ENCODE results near the gene PSMC3IP. TPM values are rescaled to one million over a fixed set of nuclear protein-coding genes. Genes with fewer than 3 reads are reported as not detected.

Gene PSMC3IP
- total RNA-seq, 1 experiment from 2014 or later = 8.0 TPM

DNA sequence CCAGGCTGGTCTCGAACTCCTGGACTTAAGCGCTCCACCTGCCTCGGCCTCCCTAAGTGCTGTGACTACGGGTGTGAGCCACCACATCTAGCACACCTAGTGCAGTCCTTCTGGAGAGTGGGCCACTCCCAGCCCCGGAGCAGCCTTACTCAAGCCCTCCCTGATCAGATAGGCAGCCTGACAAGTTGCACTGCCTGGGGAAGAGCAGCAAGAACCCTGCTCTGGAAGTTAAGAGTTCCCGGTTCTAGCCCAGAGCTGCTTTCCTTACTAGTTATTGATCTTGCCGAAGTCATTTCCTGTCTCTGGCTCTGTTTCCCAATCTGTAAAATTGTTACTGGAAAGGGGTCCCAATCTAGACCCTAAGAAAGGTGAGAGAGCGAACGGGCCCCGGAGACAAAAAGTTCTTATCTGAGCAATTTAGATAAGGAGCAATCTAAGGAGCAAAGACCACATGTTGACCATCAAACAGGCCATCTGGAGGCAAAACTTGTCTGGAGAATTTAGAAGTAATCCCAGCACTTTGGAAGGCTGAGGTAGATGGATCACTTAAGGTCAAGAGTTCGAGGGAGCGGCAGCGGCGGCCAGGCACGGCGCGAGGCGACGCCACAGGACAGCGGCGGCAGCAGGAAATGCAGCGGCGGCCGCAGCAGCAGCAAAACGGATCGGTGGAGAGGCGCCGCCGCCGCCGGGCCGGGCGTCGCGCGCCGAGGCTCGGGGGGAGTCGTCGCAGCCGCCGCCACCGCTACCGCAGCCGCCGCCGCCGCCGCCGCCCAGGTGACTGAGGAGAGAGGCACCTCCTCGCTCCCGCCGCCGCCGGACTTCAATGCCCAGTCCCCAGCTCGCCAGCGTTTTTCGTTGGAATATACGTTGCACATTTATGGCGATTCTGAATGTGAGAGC, 45.8 kb downstream of the PSMC3IP start:
- in situ Hi-C loops (cut with HindIII; ENCODE audit: low pct_unique_long_range_greater_than_20kb, low sequenced_read_pairs) = no loop called here
- peak; percentile 50 for DNase-seq (ENCODE audit: low read depth, low spot score)

DNA sequence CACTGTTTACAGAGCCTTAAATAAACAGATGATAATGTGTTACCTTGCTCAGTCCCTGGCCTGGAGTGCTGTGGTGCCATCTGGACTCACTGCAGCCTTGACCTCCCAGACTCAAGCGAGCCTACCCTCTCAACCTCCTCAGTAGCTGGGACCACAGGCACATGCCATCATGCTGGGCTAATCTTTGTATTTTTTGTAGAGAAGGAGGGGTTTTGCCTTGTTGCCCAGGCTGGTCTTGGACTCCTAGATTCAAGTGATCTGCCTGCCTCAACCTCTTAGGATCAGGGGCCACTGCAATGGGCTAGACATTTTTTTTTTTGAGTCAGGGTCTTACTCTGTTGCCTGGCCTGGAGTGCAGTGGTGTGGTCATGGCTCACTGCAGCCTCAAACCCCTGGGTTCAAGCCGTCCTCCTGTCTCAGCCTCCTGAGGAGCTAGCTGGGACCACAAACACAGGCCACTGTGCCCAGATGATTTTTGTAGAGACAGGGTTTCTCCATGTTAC, 46.5 kb downstream of the PSMC3IP start:
- no peak for DNase-seq (ENCODE audit: low read depth, low spot score)
- in situ Hi-C loops (cut with HindIII; ENCODE audit: low pct_unique_long_range_greater_than_20kb, low sequenced_read_pairs) = no loop called here

GRCh38 chr17:42529061-42529460, 48.5 kb downstream of the PSMC3IP start:
- in situ Hi-C loops (cut with HindIII; ENCODE audit: low pct_unique_long_range_greater_than_20kb, low sequenced_read_pairs) = no loop called here

DNA sequence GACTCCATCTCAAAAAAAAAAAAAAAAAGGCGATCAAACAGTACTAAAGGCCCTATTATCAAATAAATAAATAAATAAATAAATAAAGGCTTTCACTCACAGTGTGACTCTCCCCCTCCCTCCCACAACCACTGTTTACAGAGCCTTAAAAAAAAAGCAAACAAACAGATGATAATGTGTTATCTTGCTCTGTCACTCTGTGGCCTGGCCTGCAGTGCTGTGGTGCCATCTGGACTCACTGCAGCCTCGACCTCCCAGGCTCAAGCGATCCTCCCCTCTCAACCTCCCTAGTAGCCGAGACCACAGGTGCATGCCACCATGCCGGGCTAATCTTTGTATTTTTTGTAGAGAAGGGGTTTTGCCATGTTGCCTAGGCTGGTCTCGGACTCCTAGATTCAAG, 49.6 kb downstream of the PSMC3IP start:
- no peak for DNase-seq (ENCODE audit: low read depth, low spot score)
- in situ Hi-C loops (cut with HindIII; ENCODE audit: low pct_unique_long_range_greater_than_20kb, low sequenced_read_pairs) = no loop called here

More at GRCh38 chr17:42529061-42529460, 48.5 kb downstream of the PSMC3IP start:
- no peak for DNase-seq (ENCODE audit: low read depth, low spot score)

DNA sequence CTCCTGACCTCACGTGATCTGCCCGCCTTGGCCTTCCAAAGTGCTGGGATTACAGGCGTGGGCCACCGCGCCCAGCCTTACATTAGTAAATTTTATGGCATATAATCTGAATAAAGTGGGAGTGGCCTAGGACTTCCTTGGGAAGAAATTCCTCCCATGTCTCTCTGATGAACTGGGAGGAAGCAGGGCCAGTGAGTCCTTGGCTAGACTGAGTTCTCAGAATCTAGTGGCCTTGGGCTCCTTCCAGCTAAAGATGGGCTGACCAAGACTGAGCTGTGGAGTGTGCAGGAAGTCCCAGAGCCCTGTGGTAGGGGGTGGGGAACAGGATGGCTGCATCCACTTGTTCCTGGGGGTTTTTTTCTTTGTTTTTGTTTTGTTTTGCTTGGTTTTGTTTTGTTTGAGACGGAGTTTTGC, 51.5 kb downstream of the PSMC3IP start:
- DNase-seq (ENCODE audit: low read depth, low spot score) = no peak
- in situ Hi-C loops (cut with HindIII; ENCODE audit: low pct_unique_long_range_greater_than_20kb, low sequenced_read_pairs) = no loop called here

GRCh38 chr17:42525221-42525620, 52.3 kb downstream of the PSMC3IP start:
- in situ Hi-C loops (cut with HindIII; ENCODE audit: low pct_unique_long_range_greater_than_20kb, low sequenced_read_pairs) = no loop called here
- no peak for DNase-seq (ENCODE audit: low read depth, low spot score)

DNA sequence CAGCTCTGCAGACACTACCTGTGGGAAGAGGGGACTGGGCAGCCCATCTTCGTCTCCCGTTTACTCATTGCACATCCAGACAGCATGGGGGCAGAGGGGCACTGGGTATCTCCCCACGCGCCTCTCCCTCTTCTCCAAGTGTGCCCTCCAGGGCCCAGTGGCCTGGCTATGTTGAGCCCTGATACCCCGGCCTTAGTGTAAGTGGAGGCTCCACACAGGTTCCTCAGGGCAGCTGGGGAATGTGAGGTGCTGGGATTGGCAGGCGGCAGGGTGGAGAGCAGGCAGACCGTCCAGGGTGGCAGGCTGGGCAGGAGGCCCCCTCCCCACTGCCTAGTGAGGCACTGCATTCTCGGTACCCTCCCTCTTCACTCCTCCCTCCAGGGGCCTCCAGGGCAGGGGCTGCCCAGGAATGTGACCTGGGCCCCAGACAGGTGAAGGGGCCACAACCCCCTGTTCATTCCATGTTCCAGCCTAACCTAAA, 54.7 kb downstream of the PSMC3IP start:
- no peak for DNase-seq (ENCODE audit: low read depth, low spot score)
- in situ Hi-C loops (cut with HindIII; ENCODE audit: low pct_unique_long_range_greater_than_20kb, low sequenced_read_pairs) = loop anchor here (25.0 kb wide), 1 partner anchor 211 kb away; no protein-coding TSS in a partner anchor

Other genes with a start within 250 kb of the PSMC3IP start
- gene STAT3, start 189.3 kb downstream of the PSMC3IP start, total RNA-seq (2014; rRNA removed; shearing (Covaris generic)) = 99.5 and 103 TPM in 2 replicates
- gene CAVIN1, start 154.5 kb downstream of the PSMC3IP start, total RNA-seq (2014; rRNA removed; shearing (Covaris generic)) = 10.0 and 11.2 TPM in 2 replicates
- 59.0 and 67.2 TPM in 2 replicates for gene ATP6V0A1, start 118.9 kb downstream of the PSMC3IP start, total RNA-seq (2014; rRNA removed; shearing (Covaris generic))
- 75.8 and 91.8 TPM in 2 replicates for gene NAGLU, start 41.5 kb downstream of the PSMC3IP start, total RNA-seq (2014; rRNA removed; shearing (Covaris generic))
- 0.82 and 0.88 TPM in 2 replicates for gene HSD17B1, start 24.8 kb downstream of the PSMC3IP start, total RNA-seq (2014; rRNA removed; shearing (Covaris generic))
- gene COASY, start 15.6 kb downstream of the PSMC3IP start, total RNA-seq (2014; rRNA removed; shearing (Covaris generic)) = 23.6 and 27.6 TPM in 2 replicates
- gene MLX, start 10.6 kb downstream of the PSMC3IP start, total RNA-seq (2014; rRNA removed; shearing (Covaris generic)) = 44.6 and 50.6 TPM in 2 replicates
- gene RETREG3, start 31.6 kb upstream of the PSMC3IP start, total RNA-seq (2014; rRNA removed; shearing (Covaris generic)) = 55.6 and 56.3 TPM in 2 replicates
- 51.7 and 52.1 TPM in 2 replicates for gene TUBG1, start 32.0 kb upstream of the PSMC3IP start, total RNA-seq (2014; rRNA removed; shearing (Covaris generic))
- 8.7 and 9.9 TPM in 2 replicates for gene TUBG2, start 81.6 kb upstream of the PSMC3IP start, total RNA-seq (2014; rRNA removed; shearing (Covaris generic))
- 10.1 and 11.1 TPM in 2 replicates for gene PLEKHH3, start 99.3 kb upstream of the PSMC3IP start, total RNA-seq (2014; rRNA removed; shearing (Covaris generic))
- gene CCR10, start 104.1 kb upstream of the PSMC3IP start, total RNA-seq (2014; rRNA removed; shearing (Covaris generic)) = 0.43 and 0.63 TPM in 2 replicates
- 2.5 and 4.6 TPM in 2 replicates for gene CNTNAP1, start 104.8 kb upstream of the PSMC3IP start, total RNA-seq (2014; rRNA removed; shearing (Covaris generic))
- gene EZH1, start 167.3 kb upstream of the PSMC3IP start, total RNA-seq (2014; rRNA removed; shearing (Covaris generic)) = 14.4 and 15.4 TPM in 2 replicates
- gene RAMP2, start 183.5 kb upstream of the PSMC3IP start, total RNA-seq (2014; rRNA removed; shearing (Covaris generic)) = not detected in 2 replicates
- 125 and 127 TPM in 2 replicates for gene VPS25, start 195.7 kb upstream of the PSMC3IP start, total RNA-seq (2014; rRNA removed; shearing (Covaris generic))
- gene WNK4, start 202.9 kb upstream of the PSMC3IP start, total RNA-seq (2014; rRNA removed; shearing (Covaris generic)) = 0.21 and 0.53 TPM in 2 replicates
- gene COA3, start 221.0 kb upstream of the PSMC3IP start, total RNA-seq (2014; rRNA removed; shearing (Covaris generic)) = 123 and 145 TPM in 2 replicates
- gene CNTD1, start 221.1 kb upstream of the PSMC3IP start, total RNA-seq (2014; rRNA removed; shearing (Covaris generic)) = 0.05 and 0.37 TPM in 2 replicates
- gene BECN1, start 246.6 kb upstream of the PSMC3IP start, total RNA-seq (2014; rRNA removed; shearing (Covaris generic)) = 149 and 159 TPM in 2 replicates